Measurements from ENCODE around the gene GNA15.

GRCh38 chr19:3163230-3163886 lies 27.5 kb downstream of the GNA15 start:
- peak; percentile 75 to 89 (median 88) for TF ChIP-seq CTCF (IDR thresholded peaks at IDR 0.05)
- TF ChIP-seq POLR2A (IDR thresholded peaks at IDR 0.05), result no peak
- no peak for TF ChIP-seq POLR2AphosphoS5 (IDR thresholded peaks at IDR 0.05)

Measured in breast epithelium (tissue), 3 donors.